ENCODE data around the gene NMNAT3.

Gene NMNAT3

DNA sequence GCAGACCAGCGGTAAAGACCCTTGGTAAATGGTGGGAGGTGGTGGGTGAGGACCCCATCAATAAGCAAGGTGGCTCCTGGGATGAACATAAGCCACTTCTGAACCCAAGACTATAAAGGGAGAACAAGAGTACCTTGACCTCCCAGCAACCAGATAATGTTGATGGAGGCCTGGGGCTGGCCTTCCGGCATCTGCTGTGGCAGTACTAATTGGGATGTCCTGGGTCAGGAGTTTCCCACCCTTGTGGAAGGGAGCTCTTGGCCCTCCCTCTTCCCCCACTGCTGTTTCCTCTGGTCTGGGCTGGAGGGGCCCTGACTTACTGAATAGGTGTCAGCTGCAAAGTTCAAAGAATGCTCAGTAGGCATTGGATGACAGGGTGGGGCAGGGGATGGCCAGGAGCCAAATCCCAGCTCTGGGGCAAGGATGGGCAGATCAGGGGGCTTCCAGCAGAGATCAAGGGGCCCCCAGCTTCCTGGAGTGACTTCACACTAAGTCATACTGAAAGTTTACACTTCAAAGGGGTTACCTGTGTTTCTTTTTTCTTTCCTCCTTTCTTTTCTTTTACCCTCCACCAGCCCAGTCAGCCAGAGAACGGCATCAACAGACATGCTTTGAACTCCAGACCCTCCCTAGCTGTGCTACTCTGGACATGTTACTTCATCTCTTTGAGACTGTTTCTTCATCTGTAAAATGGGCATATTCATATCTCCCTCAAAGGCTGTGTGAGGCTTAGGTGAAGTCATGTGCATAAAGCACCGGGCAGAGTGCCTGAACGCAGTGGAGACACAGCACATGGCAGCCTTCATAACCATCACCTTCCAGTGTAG, 139.8 kb downstream of the NMNAT3 start:
- DNase-seq: no peak

DNA sequence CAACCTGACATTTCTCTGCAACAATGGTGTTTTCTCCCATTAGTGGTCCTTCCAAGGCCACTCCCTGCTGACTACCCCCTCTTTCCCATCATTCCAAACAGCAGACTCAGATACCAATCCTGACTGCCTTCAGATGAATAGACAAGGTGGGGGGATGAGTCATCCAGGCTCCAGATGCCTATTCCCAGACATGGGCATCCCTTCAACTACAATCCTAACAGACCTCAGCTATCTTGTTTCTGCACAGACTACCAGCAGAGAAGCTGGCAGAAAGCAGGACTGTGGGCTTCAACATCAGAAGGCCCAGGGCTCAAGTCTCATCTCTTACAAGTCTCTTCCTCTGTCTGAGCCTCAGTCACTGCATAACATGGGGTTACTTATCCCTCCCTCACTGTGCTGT, 140.4 kb downstream of the NMNAT3 start:
- DNase-seq: no peak

DNA sequence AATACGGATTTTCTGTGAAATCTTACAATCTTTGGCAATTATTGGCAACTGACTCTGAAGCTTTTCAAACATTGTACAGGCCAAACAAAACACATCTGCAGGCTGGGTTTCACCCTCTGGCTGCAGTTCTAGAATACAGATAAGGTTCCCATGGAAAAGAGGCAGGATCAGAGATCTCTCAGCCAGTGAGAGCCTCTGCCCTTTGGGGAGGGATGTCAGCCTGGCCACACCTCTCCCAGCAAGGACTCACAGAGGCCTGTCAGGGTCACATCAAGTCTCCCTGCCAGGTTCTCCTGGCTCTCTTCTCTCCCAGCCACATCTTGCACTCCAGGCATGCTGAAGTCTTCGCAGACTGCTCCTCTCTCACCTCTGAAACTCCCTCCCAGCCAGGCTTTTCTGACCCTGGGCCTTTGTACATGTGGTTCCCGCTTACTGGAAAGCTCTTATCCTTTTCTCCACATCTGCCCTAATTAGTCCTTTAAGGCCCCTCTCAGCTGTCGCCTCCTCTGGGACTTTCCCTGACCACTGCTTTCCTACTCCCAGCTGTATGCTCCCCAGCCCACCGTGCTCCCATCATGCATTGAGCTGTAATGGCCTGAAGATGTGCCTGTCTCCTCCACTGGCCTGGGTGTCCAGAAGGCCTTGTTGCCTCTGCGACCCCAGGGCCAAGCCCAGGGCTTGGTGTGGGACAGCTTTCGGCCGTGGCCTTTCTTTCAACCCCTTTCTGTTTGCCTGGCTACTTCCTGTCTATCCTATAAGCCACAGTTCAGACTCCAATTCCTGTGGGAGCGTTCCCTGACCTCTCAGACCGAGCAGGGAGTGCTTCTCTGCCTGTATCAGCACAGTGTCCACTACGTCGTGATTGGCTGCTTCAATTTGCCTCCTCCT, 142.5 kb downstream of the NMNAT3 start:
- peak; percentile 32 for DNase-seq

DNA sequence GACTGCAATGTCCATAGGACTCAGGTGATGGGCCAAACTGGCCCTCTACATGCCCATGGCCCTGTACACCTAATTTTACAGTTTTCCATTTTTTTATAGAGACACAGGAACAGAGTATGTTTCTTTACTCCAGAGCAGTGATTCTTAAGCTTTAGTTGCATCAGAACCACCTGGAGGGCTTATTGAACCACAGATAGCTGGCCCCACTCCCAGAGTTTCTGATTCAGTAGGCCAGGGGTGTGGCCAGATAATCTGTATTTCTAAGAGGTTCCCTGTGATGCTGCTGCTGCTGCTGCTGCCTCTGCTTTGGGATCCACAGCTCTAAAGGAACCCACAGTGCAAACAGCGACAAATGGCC, 143.3 kb downstream of the NMNAT3 start:
- peak; percentile 81 for DNase-seq

DNA sequence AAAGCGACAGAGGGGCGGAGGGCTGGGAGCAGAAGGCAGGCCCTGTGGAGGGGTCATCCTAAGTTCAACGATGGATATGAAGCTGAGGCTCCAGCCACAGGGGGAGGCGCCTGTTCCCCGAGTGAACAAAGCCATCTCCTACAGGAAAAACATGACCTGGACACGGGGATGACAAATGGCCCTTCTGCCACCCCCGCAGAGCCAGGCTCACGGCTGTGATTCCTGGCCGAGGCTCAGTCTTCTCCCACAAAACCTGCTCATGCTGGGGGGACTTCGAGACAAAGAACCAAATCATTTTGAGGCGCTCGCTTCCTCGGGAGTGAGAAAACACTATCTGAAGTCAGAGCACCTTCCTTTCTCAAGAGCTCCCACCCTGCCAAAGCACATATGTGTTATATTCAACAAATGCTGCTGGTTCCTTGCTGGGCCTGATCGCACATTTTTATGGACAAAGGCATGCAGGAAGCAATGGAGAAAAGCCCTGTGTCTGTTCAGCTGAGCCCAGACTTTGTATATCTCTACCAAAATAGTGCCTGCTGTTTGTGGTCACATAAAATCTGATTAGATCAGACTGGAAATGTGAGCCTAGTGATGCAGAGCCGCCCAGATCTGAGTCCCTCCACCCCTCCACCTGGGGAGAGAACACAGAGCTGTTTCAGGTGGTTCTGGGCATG, 143.9 kb downstream of the NMNAT3 start:
- peak; percentile 82 for DNase-seq

DNA sequence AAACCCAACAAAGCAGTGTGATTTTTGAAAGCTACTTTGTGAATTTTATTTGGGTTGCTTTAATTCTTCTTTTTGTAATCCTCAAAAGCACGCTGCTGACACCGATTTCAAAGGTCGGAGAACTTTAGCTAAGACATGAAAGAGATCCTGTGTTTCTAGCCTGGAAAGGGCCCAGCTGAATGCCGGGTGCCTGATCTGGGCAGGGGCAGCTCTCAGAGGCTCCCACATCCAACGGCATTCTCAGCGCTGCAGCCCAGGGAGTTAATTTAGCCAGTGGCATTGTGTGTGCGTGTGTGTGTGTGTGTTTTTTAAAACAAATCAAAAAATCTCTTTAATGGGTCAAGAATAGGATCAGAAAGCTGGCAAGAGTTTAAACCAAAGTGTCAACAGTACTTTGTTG, 144.8 kb downstream of the NMNAT3 start:
- no peak for DNase-seq

DNA sequence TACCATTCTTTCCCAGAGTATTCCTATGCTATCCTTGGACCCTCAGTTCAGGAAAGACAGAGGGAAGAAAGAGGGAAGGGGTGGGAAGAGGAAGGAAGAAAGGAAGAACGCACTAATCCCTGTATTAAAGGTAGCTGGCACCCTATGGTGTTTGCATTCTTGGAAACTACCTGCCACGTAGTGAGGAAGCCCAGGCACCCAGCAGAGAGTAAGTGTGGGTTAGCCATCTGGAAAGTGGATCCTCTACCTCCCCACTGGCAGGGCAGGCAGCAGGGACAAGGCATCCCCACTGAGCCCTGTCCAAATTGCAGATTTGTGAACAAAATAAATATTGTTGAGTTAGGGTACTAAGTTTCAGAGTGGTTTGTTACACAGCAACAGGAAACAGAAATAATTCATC, 147.1 kb downstream of the NMNAT3 start:
- no peak for DNase-seq

DNA sequence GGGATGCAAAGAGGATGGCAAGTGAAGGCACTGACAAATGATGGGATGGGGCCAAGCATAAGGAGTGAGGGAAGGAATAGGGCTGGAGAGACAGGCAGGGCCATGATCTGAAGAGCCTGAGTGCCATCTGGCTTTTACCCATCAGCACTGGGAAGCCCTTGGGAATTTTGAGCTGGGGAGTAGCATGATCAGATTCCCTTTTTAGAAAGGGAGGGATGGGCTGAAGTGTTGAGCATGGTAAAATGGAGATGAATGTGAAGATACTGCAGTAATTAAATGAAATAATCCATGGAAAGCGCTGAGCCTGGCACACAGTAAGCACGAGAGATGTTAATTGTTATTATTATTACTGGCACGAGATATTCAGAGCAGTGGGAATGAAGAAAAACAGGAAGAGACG, 148.1 kb downstream of the NMNAT3 start:
- DNase-seq: no peak

DNA sequence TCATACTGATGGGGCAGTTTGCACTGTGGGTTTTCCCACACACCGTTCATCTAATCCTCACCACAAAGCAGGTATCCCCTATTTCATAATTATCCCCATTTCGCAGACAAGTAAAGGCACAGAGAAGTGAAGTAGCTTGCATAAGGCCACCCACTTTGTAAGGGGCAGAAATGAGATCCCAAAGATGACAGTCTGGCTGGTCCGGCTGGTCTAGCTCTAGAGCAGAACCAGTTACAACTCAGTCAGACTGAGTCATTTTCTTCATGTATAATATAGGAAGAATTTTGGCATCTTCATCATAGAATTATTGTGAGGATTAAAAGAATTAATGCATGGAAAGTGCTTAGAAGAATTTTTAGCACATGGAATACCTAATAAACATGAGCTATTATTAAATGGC, 148.8 kb downstream of the NMNAT3 start:
- DNase-seq: no peak

DNA sequence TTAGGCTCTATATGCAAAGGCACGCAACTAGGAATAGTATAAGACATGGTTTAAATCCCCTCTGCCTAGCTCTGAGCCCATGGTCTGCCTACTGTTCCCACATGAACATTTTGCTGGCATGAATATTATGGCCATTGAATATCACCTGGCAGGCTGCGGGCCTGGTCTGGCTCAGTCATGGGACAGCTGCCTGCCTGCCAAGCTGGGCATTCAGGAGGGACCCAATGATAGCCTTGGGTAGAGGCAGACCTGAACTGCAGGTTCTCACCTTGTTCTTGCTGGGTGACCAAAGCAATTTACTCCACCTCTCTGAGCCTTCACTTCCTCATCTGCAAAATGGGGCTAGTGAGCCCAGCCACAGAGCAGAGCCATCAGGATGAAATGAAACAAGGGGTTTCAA, 149.5 kb downstream of the NMNAT3 start:
- no peak for DNase-seq

DNA sequence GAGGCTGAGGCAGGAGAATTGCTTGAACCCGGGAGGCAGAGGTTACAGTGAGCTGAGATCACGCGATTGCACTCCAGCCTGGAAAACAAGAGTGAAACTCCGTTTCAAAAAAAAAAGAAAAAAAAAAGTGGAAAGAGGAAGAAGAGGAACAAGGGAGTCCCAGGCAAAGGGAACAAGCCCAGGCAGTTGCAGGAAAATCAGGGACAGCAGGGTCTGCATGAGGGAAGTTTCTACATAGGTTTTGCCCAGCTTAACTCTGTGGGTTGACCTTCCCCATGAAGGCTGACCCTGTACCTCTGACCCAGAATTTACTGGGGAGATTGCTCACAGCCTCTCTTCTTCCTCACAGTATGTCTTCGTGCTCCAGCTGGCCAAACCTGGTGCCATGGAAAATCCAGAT, 150.5 kb downstream of the NMNAT3 start:
- no peak for DNase-seq

DNA sequence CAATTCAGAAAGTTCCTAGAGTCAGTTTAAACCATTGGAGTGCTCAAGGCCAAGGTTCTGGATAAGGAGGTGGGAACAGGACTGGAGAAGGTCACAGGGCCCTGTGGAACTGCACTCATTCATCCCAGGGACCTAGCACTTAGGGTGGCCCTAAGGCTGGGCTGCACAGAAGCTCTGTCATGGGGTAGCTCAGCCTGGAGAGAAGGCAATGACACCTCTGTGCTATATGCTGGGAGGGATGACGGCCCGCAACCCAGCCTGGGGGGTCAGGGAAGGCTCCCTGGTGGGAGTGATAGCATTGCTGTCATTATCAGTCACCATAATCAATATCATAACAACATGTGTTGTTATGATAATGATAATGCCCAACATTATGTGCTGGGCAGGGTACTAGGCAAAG, 151.6 kb downstream of the NMNAT3 start:
- no peak for DNase-seq

DNA sequence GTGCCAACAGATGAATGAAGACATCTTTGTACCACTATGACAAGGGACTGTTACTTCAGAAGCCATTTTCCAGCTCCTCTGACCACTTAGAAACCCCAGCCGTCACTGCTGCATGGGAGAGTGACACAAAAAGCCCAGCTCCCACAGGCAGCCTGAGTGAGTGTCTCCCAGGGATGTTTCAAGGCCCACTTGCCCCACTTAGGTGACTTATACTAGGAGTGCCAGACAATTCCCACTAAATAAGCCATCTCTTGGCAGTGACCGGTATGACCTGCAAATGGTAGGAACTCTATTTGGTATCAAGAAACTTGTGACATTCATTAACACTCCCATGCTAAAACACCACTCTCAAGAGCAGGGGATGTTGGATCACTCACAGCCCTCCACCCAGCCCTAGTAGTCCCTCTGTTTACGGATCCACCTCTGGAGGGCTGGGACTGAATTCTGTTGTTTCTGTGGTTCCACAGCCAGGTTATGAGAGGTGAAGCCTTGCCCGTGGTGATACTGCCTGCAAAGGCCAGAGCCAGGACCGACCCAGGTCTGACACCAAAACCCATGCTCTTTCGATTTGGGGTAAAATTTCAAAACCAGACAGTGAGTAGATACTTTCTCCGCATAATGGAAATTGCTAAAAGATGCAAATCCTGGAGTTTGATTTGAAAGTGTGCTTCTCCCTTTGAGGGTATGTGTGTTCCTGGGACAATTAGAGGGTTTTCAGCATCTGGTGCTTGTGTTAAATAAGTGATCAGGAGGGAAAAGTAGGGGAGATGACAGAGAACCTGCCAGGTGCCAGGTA, 152.7 kb downstream of the NMNAT3 start:
- no peak for DNase-seq

DNA sequence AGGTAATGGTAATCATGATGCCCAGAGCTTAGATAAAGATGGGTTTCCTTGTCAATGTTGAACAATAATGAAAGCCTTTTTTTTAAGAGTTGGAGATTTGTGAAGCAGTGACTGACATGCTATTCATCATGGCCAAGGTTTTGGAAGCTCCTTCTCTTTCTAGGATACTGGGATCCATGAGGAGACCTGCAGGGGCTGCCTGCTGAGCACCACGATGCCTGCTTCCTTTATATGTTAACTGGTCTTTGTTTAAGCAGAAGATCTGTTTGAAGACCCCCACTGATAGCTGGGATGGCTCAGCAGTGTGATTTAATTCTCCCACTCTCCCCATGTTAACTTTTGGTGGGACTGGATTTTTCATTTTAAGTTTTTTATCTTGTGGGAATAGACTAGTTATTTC, 154.1 kb downstream of the NMNAT3 start:
- no peak for DNase-seq

DNA sequence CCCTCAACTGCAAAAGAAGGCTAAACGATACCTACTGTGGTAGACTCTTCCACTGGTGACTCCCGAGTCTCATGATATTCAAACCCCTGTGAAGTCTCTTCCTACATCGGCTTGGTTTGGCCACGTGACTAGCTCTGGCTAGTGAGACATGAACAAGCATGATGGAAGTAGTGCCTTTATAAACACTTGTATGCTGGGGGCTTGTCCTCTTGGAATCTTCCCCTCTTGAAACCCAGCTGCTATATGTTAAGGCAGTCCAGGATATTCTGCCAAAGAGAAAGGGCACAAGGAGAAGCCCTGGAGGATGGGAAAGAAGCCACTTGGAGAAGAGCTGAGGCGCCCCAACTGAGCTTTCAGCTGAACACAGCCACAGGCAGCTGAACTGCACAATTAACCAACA, 154.6 kb downstream of the NMNAT3 start:
- no peak for DNase-seq

DNA sequence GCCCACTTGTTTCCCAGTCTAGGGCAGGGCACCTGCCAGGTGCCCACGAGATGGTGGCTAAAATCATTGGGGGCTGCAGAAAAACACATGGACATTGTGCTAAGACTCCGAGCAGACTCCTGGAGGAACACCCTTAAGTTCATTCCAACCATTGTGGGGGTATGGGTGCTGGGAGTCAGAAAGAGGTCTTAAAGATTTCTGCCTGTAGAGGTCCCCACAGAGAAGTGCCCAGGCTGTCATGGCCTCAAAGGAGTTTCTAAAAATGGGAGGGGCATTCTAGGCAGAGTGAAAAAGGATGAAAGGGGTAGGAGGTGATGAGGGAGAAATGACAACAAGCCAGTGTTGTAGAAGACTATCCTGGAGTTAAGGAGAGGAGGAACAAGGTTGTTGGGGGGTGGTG, 155.4 kb downstream of the NMNAT3 start:
- no peak for DNase-seq

DNA sequence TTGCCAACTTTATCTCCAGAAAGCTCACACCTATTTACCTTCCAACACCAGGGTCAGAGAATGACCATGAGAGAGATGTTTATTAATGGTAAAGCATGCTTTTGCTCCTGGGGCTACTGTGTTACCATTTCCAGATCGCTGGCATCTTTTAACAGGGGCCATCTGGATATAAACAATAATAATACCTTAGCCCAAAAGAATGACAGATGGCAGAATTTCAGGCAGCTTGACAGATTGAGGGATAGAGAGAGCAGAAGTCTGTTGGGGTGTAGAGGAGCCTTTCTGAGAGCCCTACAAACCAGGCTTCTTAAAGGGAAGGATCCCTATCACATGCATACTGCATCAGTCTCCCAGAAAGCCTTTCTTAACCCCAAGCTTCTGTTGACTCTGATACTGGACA, 156.0 kb downstream of the NMNAT3 start:
- DNase-seq: no peak

DNA sequence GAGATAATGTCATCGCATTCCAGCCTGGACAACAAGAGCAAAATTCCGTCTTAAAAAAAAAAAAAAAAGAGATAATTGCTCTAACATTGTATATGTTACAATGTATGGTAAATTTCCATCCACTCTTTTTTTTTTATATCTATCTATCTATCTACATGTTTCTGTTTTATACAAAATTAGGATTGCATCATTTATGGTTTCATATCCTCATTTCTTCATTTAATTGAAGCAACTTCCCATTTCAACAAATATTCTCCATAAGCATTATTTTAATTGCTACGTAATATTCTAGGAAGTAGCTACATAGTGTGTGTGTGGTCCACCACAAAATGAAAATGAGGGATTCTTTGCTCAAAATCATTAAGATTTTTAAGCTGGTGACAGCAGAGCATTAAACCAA, 156.6 kb downstream of the NMNAT3 start:
- DNase-seq: no peak

DNA sequence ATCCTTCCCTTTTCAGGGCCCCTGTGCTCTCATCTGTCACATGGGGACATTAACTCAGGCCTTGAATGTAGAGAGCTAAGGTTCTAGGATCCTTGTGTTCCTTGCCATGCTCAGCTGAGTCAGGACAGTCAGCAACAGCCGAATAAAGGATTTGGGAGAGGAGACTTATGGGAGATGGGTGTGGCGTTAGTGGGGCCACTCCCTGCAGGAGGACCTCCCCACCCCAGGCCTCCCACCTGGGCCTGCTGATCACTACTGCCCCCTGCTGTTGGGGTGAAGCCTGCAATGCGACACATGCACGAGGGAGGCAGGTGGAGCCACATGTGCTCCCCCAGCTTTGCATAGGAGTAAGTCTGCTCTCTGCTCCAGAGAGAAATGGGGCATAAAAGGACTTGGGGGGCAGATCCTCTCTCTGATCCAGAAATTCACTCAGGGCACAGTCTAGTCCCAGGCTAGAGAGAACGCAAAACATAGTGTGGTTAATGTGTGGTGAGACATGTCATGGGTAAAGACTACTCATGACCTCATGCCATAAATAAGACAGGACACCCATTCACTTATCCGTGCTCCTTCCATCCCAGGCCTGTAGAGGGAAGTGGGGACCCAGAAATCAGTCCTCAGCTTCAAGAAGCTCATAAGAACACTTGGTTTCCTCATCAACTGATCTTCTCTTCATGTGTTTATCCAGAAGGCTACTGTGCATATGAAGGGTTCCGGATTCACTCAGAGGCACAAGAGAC, 157.6 kb downstream of the NMNAT3 start:
- DNase-seq: no peak

DNA sequence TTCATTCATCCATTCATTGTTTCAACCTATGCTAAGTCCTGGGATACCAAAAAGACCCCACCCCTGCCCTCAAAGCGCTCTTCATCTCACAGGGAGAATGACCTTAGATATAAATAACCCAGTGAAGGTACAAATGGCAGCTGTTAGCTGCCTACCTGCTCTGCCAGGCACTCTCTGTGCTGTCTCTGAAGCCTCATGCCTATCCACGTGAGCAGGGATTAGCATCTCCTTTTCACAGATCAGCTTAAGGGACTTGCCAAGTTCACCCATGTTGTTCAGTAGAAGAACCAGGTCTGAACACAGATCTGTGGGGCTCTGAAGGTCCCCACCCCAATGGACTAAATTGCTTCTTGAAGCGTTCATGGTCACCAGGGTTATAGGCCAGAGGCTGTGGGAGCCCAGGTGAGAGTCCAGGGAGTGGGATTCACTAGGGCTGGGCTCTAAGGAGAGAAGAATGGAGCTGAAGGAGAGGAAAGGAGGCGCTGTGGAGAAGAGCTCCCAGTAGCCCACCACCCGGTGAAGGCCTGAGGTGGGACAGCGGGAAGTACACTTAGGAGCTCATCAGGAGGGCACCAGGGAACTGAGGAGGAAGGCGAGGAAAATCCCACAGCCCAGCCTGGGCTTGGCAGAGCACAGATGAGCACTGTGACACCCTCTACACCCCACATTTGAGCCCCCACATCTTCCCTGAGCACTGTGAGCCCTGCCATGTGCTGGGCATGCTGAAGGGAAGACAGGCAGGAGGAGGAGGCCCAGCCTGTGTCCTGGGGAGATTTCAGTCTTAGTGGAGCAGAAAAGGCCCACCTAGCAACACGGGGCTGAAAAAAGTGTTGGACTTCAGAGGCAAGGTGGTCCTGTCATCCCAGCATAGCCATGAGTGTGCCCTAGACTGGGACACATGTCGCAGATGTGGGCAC, 158.6 kb downstream of the NMNAT3 start:
- DNase-seq: no peak

DNA sequence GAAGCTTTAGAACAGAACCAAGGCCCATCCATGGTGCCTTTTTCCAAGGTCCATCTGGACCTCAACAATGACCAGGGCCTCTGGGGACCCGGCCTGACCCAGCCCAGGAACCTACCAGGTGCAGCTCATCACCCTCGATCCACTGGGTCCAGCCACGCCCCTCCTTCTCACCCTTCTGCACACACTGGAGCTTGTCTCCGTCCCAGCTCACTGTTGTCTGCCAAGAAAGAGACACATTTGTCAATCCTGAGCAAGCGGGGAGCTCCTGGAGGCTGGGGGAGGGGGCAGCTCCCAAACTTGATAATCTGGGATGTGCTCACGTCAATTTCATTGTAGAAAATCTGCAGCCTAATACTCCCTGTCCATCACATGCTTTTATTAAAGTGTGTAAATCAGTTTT, 159.5 kb downstream of the NMNAT3 start:
- DNase-seq: no peak
